ENCODE data around the gene NDUFB8.

NDUFB8 gene

GRCh38 chr10:100508266-100508665, 21.4 kb downstream of the NDUFB8 start:
- no peak for DNase-seq (ENCODE audit: low spot score)
- no peaks in the 10 kb centered on the region for H3K36me3 ChIP-seq (ENCODE audit: low read depth)
- ATAC-seq (ENCODE audit: low read depth), result no peak
- H3K27ac ChIP-seq (ENCODE audit: poor library complexity, severe bottlenecking), result no peak overlapping the region
- H3K9me3 ChIP-seq (ENCODE audit: severe bottlenecking), result no peaks in the 10 kb centered on the region
- no peaks in the 10 kb centered on the region for H3K4me1 ChIP-seq (ENCODE audit: insufficient read depth, poor library complexity, severe bottlenecking)
- H3K4me3 ChIP-seq (ENCODE audit: severe bottlenecking), result no peak overlapping the region
- no peak for TF ChIP-seq CTCF (IDR thresholded peaks at IDR 0.05; ENCODE audit: poor library complexity, severe bottlenecking)
- H3K27me3 ChIP-seq (ENCODE audit: insufficient read depth, poor library complexity, severe bottlenecking), result no peaks in the 10 kb centered on the region

GRCh38 chr10:100507357-100507732, 22.3 kb downstream of the NDUFB8 start:
- no peak for TF ChIP-seq CTCF (IDR thresholded peaks at IDR 0.05; ENCODE audit: poor library complexity, severe bottlenecking)
- Histone ChIP-seq H3K9me3 (ENCODE audit: severe bottlenecking) (no peaks in the 10 kb centered on the region), H3K4me3 (ENCODE audit: severe bottlenecking) (no peak overlapping the region), H3K27ac (ENCODE audit: poor library complexity, severe bottlenecking) (no peak overlapping the region), H3K27me3 (ENCODE audit: insufficient read depth, poor library complexity, severe bottlenecking) (no peaks in the 10 kb centered on the region), H3K4me1 (ENCODE audit: insufficient read depth, poor library complexity, severe bottlenecking) (no peaks in the 10 kb centered on the region), H3K36me3 (ENCODE audit: low read depth) (no peaks in the 10 kb centered on the region)
- ATAC-seq (ENCODE audit: low read depth) (no peak), DNase-seq (ENCODE audit: low spot score) (no peak)

- no peak for TF ChIP-seq CTCF (IDR thresholded peaks at IDR 0.05; ENCODE audit: poor library complexity, severe bottlenecking)
- H3K4me3 ChIP-seq (ENCODE audit: severe bottlenecking), result no peak overlapping the region
- ATAC-seq (ENCODE audit: low read depth) (peak; percentile 87), DNase-seq (ENCODE audit: low spot score) (no peak)
- H3K9me3 ChIP-seq (ENCODE audit: severe bottlenecking), result no peaks in the 10 kb centered on the region
- H3K4me1 ChIP-seq (ENCODE audit: insufficient read depth, poor library complexity, severe bottlenecking), result no peaks in the 10 kb centered on the region
- H3K27ac ChIP-seq (ENCODE audit: poor library complexity, severe bottlenecking), result no peak overlapping the region
- no peaks in the 10 kb centered on the region for H3K36me3 ChIP-seq (ENCODE audit: low read depth)
- H3K27me3 ChIP-seq (ENCODE audit: insufficient read depth, poor library complexity, severe bottlenecking), result no peaks in the 10 kb centered on the region
Measured at GRCh38 chr10:100506596-100507356, 22.9 kb downstream of the NDUFB8 start.

GRCh38 chr10:100505164-100505563, 24.5 kb downstream of the NDUFB8 start:
- no peaks in the 10 kb centered on the region for H3K27me3 ChIP-seq (ENCODE audit: insufficient read depth, poor library complexity, severe bottlenecking)
- TF ChIP-seq CTCF (IDR thresholded peaks at IDR 0.05; ENCODE audit: poor library complexity, severe bottlenecking), result no peak
- ATAC-seq (ENCODE audit: low read depth) (no peak), DNase-seq (ENCODE audit: low spot score) (no peak)
- no peaks in the 10 kb centered on the region for H3K4me1 ChIP-seq (ENCODE audit: insufficient read depth, poor library complexity, severe bottlenecking)
- H3K4me3 ChIP-seq (ENCODE audit: severe bottlenecking), result no peak overlapping the region
- H3K9me3 ChIP-seq (ENCODE audit: severe bottlenecking), result no peaks in the 10 kb centered on the region
- no peaks in the 10 kb centered on the region for H3K36me3 ChIP-seq (ENCODE audit: low read depth)
- no peak overlapping the region for H3K27ac ChIP-seq (ENCODE audit: poor library complexity, severe bottlenecking)

- Histone ChIP-seq H3K27me3 (ENCODE audit: insufficient read depth, poor library complexity, severe bottlenecking) (no peaks in the 10 kb centered on the region), H3K36me3 (ENCODE audit: low read depth) (no peaks in the 10 kb centered on the region), H3K4me1 (ENCODE audit: insufficient read depth, poor library complexity, severe bottlenecking) (no peaks in the 10 kb centered on the region), H3K27ac (ENCODE audit: poor library complexity, severe bottlenecking) (no peak overlapping the region), H3K4me3 (ENCODE audit: severe bottlenecking) (no peak overlapping the region), H3K9me3 (ENCODE audit: severe bottlenecking) (no peaks in the 10 kb centered on the region)
- no peak for ATAC-seq (ENCODE audit: low read depth)
- no peak for DNase-seq (ENCODE audit: low spot score)
- TF ChIP-seq CTCF (IDR thresholded peaks at IDR 0.05; ENCODE audit: poor library complexity, severe bottlenecking), result no peak
Measured at GRCh38 chr10:100504096-100504495, 25.6 kb downstream of the NDUFB8 start.
